Heart right ventricle (tissue), 16 donors: Measurements from ENCODE around the gene COX8A. TPM values are rescaled to one million over a fixed set of nuclear protein-coding genes. Genes with fewer than 3 reads are reported as not detected.

Experiments used
- ATAC-seq, 8 donors: fragments of 200-7000 bp; cut with Tn5 transposase; one replicate each; pipeline ENCODE4 v1.9.1; 2020; ENCODE audit warnings: mild to moderate bottlenecking in 8 of 8, moderate library complexity in 8 of 8, moderate number of reproducible peaks in 1 of 8
- DNase-seq, 2 donors: peaks; one replicate each; pipeline ENCODE4 v3.0.0-alpha.2; 2020
- H3K27ac ChIP-seq, 10 donors: fragments of 200-600 bp; sonication (generic) in 2 of 10; one replicate each; pipeline versions ENCODE4 v1.5.0 to v1.8.0; 2020 to 2022; ENCODE audit warnings: mild to moderate bottlenecking in 3 of 10
- H3K27me3 ChIP-seq, 7 donors: fragments of 200-600 bp; one replicate each; pipeline ENCODE4 v1.8.0; 2021 to 2022; ENCODE audit warnings: mild to moderate bottlenecking in 2 of 7
- H3K36me3 ChIP-seq, 9 donors: fragments of 200-600 bp; sonication (generic) in 1 of 9; one replicate each; pipeline versions ENCODE4 v1.5.0 to v1.8.0; 2020 to 2022; ENCODE audit warnings: mild to moderate bottlenecking in 2 of 9
- H3K4me1 ChIP-seq, 9 donors: fragments of 200-600 bp; sonication (generic) in 1 of 9; one replicate each; pipeline versions ENCODE4 v1.5.0 to v1.8.0; 2020 to 2022; ENCODE audit warnings: mild to moderate bottlenecking in 4 of 9
- H3K4me3 ChIP-seq, 10 donors: fragments of 200-600 bp; sonication (generic) in 2 of 10; one replicate each; pipeline versions ENCODE4 v1.5.0 to v1.8.0; 2020 to 2022; ENCODE audit warnings: mild to moderate bottlenecking in 7 of 10, moderate library complexity in 2 of 10
- H3K9me3 ChIP-seq, 11 donors: fragments of 200-600 bp in 10 of 11; sonication (generic) in 2 of 11; one replicate each; pipeline versions ENCODE4 v1.5.0 to v1.8.0; 2013 to 2022; ENCODE audit warnings: mild to moderate bottlenecking in 2 of 11, control low read depth in 1 of 11, moderate library complexity in 1 of 11
- CTCF ChIP-seq, 9 donors: fragments of 200-600 bp; sonication (generic) in 2 of 9; IDR thresholded peaks; one replicate each; pipeline versions ENCODE4 v1.5.0 to v1.8.0; 2021 to 2022; ENCODE audit warnings: antibody characterized with exemption in 9 of 9, mild to moderate bottlenecking in 5 of 9, moderate library complexity in 1 of 9
- WGBS, 2 donors: extraction: QIAGEN DNeasy Blood & Tissue Kit; methylation state at CpG; one replicate each; pipeline ENCODE4 v1.1.7; 2013; ENCODE audit warnings: inconsistent platforms in 1 of 2; 5-methylcytosine and 5-hydroxymethylcytosine counted together
- intact Hi-C, 10 donors: fragments of 100-400 bp; cut with DNase I; formaldehyde crosslinking; loops; one replicate each; pipeline versions ENCODE4 v1.11.1 to v1.14.2; 2022
- polyA plus RNA-seq, 2 donors: library from polyadenylated mRNA; stranded (reverse); fragments of 200-250 nt; gene quantifications; one replicate each; pipeline ENCODE4 v1.2.3, GENCODE V29; 2013
- total RNA-seq, 10 donors: library from RNA; stranded (reverse); fragmentation: NEBNext Ultra II Directional in 3 of 10; extraction: Animal tissue kit (Norgen Biotek cat#: 25700) in 3 of 10; gene quantifications; one replicate each; pipeline versions ENCODE4 v1.2.1 to v1.2.4, GENCODE V29; 2021 to 2023
- donor health status: Arrhythmogenic right ventricular cardiomyopathy.
- donor health status: ischemic (EF 13 %, LVEDD 7.1; RV severe dilation, severe dysfunction).
- donor health status: healthy with polysubstance abuse.
- donor health status: DM: no; HTN: yes; CAD: no.
- donor health status: DM: no; HTN: no; CAD: no.
- donor health status: ischemic (EF 25% LVEDD 6.9; RV normal size, moderate dysfunction).
- donor health status: ischemic (EF 25% LVEDD 5.7; RV mildly dilated, moderate dysfunction).
- donor health status: healthy.
- donor health status: DM: yes; HTN: yes; CAD: no.
- donor health status: Ischemic cardiomyopathy.
- donor health status: ischemic (EF 35%, LVEDD 5.7; RV mildly dilated, moderate dysfunction).
- donor health status: nonischemic (EF 11% LVEDD 7.7; RV severe dilation, severe dysfunction).
- donor health status: DM: yes; HTN: yes; CAD: no.
- donor health status: PGD.
- donor health status: ischemic (EF 29% LVEDD 5.4; RV normal size, mild dysfunction).
- donor health status: nonischemic (EF 23%, LVEDD 6.1; RV moderate dilation, normal function).

Gene COX8A
- total and polyA plus RNA-seq, 12 donors = 868 to 2,481 (median 1,100) TPM

- Histone ChIP-seq H3K4me3 (no peak overlapping the region), H3K36me3 (no peaks in the 10 kb centered on the region), H3K9me3 (no peaks in the 10 kb centered on the region), H3K4me1 (peaks cover 0 to 11% (median 7%) of the 10 kb centered on the region in 9 donors), H3K27ac (no peak overlapping the region), H3K27me3 (peaks cover 0 to 5% (median 0%) of the 10 kb centered on the region in 7 donors)
- 93% methylated on average over 16 of the region's 16 CpGs for WGBS, 2 donors
- intact Hi-C loops = loop anchor here in 1 of 10 donors (5.0 kb wide), 1 partner anchor 39 kb away; no protein-coding TSS in a partner anchor
- TF ChIP-seq CTCF (IDR thresholded peaks at IDR 0.05) = no peak
- ATAC-seq (no peak), DNase-seq (no peak)
These were observed 38.9 kb downstream of the COX8A start for GRCh38 chr11:64013141-64013896.

- intact Hi-C loops = loop anchor here in 1 of 10 donors (5.0 kb wide), 1 partner anchor 38 kb away; no protein-coding TSS in a partner anchor
- H3K9me3 ChIP-seq = no peaks in the 10 kb centered on the region
- ATAC-seq (no peak), DNase-seq (no peak)
- peaks cover 0 to 20% (median 13%) of the 10 kb centered on the region in 9 donors for H3K4me1 ChIP-seq
- TF ChIP-seq CTCF (IDR thresholded peaks at IDR 0.05) = no peak
- H3K27ac ChIP-seq = no peak overlapping the region
- no peaks in the 10 kb centered on the region for H3K27me3 ChIP-seq
- no peaks in the 10 kb centered on the region for H3K36me3 ChIP-seq
- WGBS, 2 donors = 94% methylated on average over 11 of the region's 11 CpGs
- no peak overlapping the region for H3K4me3 ChIP-seq
These were observed 39.9 kb downstream of the COX8A start for GRCh38 chr11:64014356-64014755.

GRCh38 chr11:64015510-64015909 lies 41.1 kb downstream of the COX8A start:
- WGBS, 2 donors = 88 to 90% methylated on average over 20 of the region's 20 CpGs
- no peak overlapping the region for H3K27ac ChIP-seq
- TF ChIP-seq CTCF (IDR thresholded peaks at IDR 0.05) = no peak
- ATAC-seq (no peak), DNase-seq (no peak)
- no peaks in the 10 kb centered on the region for H3K36me3 ChIP-seq
- H3K4me1 ChIP-seq = peaks cover 0 to 24% (median 17%) of the 10 kb centered on the region in 9 donors
- no peak overlapping the region for H3K4me3 ChIP-seq
- H3K27me3 ChIP-seq = no peaks in the 10 kb centered on the region
- intact Hi-C loops = no loop called here
- no peaks in the 10 kb centered on the region for H3K9me3 ChIP-seq

- intact Hi-C loops = no loop called here
- 92 to 94% methylated on average over 35 of the region's 35 CpGs for WGBS, 2 donors
- no peak for TF ChIP-seq CTCF (IDR thresholded peaks at IDR 0.05)
- H3K36me3 ChIP-seq = no peaks in the 10 kb centered on the region
- H3K4me3 ChIP-seq = no peak overlapping the region
- H3K4me1 ChIP-seq = peaks cover 0 to 27% (median 19%) of the 10 kb centered on the region in 9 donors
- H3K27me3 ChIP-seq = no peaks in the 10 kb centered on the region
- no peaks in the 10 kb centered on the region for H3K9me3 ChIP-seq
- ATAC-seq = no peak
- no peak overlapping the region for H3K27ac ChIP-seq
- DNase-seq = no peak
These were observed 41.8 kb downstream of the COX8A start for GRCh38 chr11:64015935-64016845.
